GM19193 (cell line): ENCODE results near the gene PIGM.

ENCODE experiments used
- POLR2A ChIP-seq: IDR thresholded peaks from 4 replicates; pipeline ENCODE4 v1.6.1; 2011; ENCODE audit not compliant: insufficient read depth, insufficient read length; ENCODE audit errors: extremely low read depth

The PIGM gene

DNA sequence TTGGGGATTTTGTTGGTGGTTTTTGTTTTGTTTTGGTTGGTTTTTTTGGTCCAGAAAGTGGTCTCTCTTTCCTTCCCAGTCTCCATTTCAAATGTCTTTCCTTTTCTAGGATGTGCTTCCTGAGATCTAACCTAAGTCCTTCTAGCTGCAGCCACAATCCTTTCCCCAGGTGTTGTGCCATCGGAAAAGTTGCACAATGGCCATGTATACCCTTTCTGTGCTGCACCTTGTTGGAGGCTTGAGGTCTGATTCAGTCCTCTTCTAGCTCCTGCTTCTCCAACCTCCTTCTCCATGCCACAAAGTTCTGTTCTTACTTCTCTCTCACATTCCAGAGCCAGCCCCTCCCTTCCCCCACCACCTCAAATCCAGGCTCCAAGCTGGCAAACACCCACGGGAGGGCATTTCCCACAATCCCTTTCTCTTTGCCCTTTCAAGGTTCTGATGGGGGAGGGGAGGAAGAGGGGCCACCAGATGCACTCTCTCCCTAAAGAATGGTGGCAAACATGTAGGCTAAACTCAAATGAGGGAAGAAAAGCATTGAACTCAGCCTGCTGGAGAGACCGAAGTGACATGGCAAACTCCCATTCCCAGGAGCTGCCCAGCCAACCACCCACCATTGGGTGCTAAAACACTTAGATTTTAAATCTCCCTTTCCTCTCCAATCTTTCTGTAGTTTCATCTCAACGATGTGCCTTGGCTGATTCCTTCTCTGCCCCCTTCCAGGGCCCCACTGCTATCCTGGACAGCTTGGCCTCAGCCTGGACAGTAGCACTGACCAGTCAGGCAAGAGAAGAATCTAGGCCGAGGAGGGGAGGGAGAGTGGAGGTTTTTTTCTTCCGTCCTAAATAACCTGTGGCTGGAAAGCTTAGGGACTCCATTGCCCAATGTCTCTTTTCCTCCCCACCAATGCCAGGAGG, 35.3 kb upstream of the PIGM start:
- no peak for TF ChIP-seq POLR2A

- no peak for TF ChIP-seq POLR2A
Measured at GRCh38 chr1:160064746-160065145, 33.0 kb upstream of the PIGM start.

GRCh38 chr1:160064164-160064563, 32.4 kb upstream of the PIGM start:
- no peak for TF ChIP-seq POLR2A

GRCh38 chr1:160063176-160063575, 31.4 kb upstream of the PIGM start:
- no peak for TF ChIP-seq POLR2A

DNA sequence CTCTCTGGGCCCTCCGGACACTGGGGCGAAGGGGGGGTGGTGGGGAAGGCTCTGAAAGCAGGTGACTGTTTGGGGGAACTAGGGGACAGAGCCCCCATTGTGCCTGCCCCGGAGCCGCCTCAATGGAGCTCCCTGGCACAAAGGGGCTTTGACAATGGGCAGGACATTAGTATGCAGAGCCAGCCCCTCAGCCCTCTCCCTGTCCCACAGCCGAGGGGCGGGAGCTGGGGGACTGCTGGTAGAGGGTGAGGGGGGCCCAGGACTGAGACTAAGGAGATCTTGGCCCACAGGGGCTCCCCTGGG, 30.4 kb upstream of the PIGM start:
- TF ChIP-seq POLR2A, result no peak

GRCh38 chr1:160061369-160062229, 29.8 kb upstream of the PIGM start:
- TF ChIP-seq POLR2A, result no peak

GRCh38 chr1:160058087-160058486, 26.3 kb upstream of the PIGM start:
- TF ChIP-seq POLR2A, result no peak

- no peak for TF ChIP-seq POLR2A
Measured at GRCh38 chr1:160056648-160057169, 24.9 kb upstream of the PIGM start.

DNA sequence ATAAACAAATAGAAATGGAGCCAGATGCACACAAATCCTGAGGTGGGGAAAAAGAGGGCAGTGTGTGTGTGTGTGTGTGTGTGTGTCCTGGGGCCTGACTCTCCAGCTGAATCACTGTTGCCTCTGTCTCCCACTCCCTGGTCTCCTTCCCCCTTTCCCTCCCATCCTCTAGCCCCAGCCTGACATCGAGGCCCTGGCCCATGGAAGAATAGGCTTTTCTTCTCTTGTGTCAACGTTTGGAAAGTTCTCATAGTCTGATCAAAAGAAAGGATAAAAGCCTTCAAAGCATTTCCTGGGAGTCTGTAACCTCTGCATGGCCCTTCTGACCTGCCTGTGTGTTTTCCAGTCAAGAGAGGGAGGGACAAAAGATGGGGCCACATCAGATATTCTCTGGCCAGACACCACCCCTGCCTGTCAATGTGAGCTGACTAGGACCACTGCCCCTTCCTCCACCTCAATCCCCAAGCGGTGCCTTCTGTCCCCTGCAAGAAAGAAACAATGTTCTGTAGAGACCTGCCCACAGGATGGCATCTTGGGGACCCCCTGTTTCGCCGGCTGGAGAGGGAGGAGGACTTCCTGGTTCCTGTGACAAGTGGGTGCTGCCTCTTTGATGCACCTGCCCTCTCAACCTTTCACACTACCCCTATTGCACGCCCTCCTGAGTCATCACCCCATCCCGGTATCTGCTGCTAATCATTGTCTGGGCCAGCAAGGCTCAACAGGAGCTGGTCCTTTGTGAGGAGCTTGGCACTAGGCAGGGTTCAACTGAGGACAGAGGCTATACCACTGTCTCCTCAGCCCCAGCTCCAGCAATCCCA, 22.0 kb upstream of the PIGM start:
- TF ChIP-seq POLR2A, result no peak

GRCh38 chr1:160052936-160053335, 21.1 kb upstream of the PIGM start:
- no peak for TF ChIP-seq POLR2A

DNA sequence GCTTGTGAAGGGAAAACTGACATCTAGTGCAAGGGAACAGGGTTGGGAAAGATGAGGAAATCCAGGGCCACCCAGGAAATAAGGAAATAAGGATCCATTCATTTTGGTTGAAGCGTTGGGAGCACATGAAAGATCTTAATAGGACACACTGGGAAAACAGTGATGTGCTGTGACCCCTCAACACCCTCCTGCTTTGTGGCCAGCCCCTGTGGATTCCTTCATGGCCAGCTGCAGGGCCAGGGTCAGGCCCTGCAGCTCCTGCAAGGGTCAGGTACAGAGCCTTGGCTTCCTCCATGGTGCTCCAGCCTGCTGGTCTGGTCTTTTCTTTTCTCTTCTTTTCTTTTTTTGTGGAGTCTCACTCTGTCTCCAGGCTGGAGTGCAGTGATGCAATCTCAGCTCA, 18.8 kb upstream of the PIGM start:
- no peak for TF ChIP-seq POLR2A

DNA sequence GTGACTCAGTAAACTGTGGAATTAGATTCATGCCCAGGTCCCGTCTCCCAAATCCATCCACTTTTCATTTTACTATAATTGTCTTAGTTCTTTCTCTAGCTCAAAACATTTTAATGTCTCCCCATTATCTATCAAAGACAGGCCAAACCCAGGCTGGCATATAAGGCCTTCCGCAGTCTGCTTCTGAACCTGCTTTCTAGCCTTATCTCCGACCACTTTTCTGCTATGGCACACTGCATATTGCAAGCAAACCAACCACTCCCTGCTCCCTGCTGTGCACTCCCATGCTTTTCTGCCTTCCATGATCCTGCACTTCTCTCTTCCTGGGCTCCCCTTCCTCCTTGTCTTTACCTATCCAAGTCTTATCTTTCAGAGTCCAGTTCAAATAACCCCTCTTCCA, 17.3 kb upstream of the PIGM start:
- TF ChIP-seq POLR2A, result no peak

GRCh38 chr1:160048335-160048734, 16.5 kb upstream of the PIGM start:
- no peak for TF ChIP-seq POLR2A

DNA sequence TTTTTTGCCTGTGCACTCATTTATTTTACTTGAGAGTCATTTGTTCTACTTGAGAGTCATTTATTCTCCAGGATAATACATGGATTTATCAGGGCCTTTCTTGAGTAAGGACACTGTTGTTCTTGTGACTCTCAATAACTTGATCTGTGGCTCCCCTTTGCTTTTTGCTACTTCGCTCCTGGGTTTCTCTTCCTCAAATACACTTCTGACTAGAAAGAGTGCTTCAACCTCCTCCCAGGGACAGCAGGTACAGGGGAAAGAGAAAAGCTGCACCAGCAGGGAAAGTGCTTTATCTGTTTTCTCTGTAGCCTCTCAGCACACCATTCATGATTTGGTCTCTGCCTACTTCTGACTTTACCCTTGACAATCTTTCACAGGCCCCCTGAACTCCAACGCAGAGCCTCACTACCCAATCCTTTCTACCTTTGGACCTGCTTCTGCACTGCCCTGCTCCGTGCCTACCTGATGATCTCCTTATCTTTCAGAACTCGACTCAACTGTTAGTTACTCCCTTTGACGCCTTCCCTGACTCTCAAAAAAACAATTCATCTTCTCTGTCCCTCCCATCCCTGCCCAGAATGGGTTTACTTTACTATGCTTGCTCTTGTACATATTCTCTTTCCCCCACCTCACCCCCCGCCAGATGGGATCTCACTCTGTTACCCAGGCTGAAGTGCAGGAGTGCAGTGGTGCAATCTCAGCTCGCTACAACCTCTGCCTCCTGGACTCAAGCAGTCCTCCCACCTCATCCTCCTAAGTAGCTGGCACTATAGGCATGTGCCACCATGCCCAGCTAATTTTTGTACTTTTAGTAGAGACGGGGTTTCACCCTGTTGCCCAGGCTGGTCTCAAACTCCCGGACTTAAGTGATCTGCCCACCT, 15.6 kb upstream of the PIGM start:
- TF ChIP-seq POLR2A, result no peak
